Prostate gland (tissue), 2 donors: Measurements from ENCODE around the gene FAM78A. TPM values are rescaled to one million over a fixed set of nuclear protein-coding genes. Genes with fewer than 3 reads are reported as not detected.

Experiments used
- DNase-seq: peaks from one replicate; pipeline ENCODE4 v3.0.0-alpha.2; 2019; ENCODE audit warnings: low spot score
- H3K27ac ChIP-seq, 2 donors: fragments of 200-600 bp; sonication (generic); 2 replicates each; pipeline ENCODE4 v1.5.1; 2017 to 2019
- H3K27me3 ChIP-seq: fragments of 200-600 bp; sonication (generic); replicated peaks from 2 replicates; pipeline ENCODE4 v1.5.1; 2019; ENCODE audit not compliant: insufficient read depth
- H3K36me3 ChIP-seq, 2 donors: fragments of 200-600 bp; sonication (generic); 1 replicate in 1 of 2; 2 replicates in 1 of 2; pipeline versions ENCODE4 v1.5.1 to v1.8.1; 2017 to 2019
- H3K4me1 ChIP-seq: fragments of 200-600 bp; sonication (generic); replicated peaks from 2 replicates; pipeline ENCODE4 v1.5.1; 2019
- H3K4me3 ChIP-seq, 2 donors: fragments of 200-600 bp; sonication (generic); 2 replicates each; pipeline ENCODE4 v1.5.1; 2017 to 2019
- H3K9me3 ChIP-seq: fragments of 200-600 bp; sonication (generic); 2 replicates; pipeline ENCODE4 v1.5.1; 2017
- CTCF ChIP-seq, 4 experiments: fragments of 200-600 bp in 2 of 4; fragments of 450-650 bp in 2 of 4; sonication (generic) in 2 of 4; IDR thresholded peaks; 1 replicate in 3 of 4; 2 replicates in 1 of 4; pipeline ENCODE4 v1.5.1; 2016 to 2019; ENCODE audit warnings: antibody characterized with exemption in 4 of 4, mild to moderate bottlenecking in 2 of 4, moderate library complexity in 2 of 4
- POLR2A ChIP-seq: fragments of 450-650 bp; IDR thresholded peaks from one replicate; pipeline ENCODE4 v1.6.1; 2016; ENCODE audit warnings: antibody characterized with exemption, mild to moderate bottlenecking
- POLR2AphosphoS5 ChIP-seq: sonication (generic); formaldehyde crosslinking; IDR thresholded peaks from one replicate; pipeline ENCODE4 v1.6.1; 2017; ENCODE audit warnings: antibody characterized with exemption
- WGBS: methylation state at CpG from one replicate; pipeline ENCODE4 v1.1.5; 2018; 5-methylcytosine and 5-hydroxymethylcytosine counted together
- intact Hi-C: fragments of 100-400 bp; cut with DNase I; formaldehyde crosslinking; loops from one replicate; pipeline ENCODE4 v1.14.2; 2022
- total RNA-seq, 2 donors: library from RNA; depleted of rRNA; stranded (reverse); fragments of >200 nt; gene quantifications; one replicate each; pipeline ENCODE4 v1.1.0, GENCODE V29; 2016

Gene FAM78A
- total RNA-seq, 2 donors from 2014 or later, result 0.73 to 16.4 TPM

DNA sequence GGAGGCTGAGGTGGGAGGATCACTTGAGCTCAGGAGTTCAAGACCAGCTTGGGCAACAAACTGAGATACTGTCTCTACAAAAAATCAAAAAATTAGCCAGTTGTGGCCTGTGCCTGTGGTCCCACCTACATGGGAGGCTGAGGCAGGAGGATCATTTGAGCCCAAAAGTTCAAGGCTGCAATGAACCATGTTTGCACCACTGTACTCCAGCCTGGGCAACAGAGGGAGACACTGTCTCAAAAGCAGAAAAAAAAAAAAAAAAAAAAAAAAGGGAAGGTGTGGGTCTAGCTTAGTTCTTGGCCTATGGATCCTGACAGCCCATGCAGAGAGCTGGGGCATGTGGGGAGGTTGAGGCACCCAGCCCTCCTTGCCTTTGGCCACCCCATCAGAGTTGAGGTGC, 24.1 kb upstream of the FAM78A start:
- no peak for DNase-seq
- no peak for TF ChIP-seq CTCF (IDR thresholded peaks at IDR 0.05)
- TF ChIP-seq POLR2A, result no peak
- no peak for TF ChIP-seq POLR2AphosphoS5
- H3K9me3 ChIP-seq, result no peaks in the 10 kb centered on the region
- no peak overlapping the region for H3K4me3 ChIP-seq
- H3K27ac ChIP-seq, result no peak overlapping the region
- no peaks in the 10 kb centered on the region for H3K36me3 ChIP-seq
- intact Hi-C loops, result no loop called here
- H3K27me3 ChIP-seq, result no peaks in the 10 kb centered on the region
- no peaks in the 10 kb centered on the region for H3K4me1 ChIP-seq

GRCh38 chr9:131299961-131300347, 23.6 kb upstream of the FAM78A start:
- Histone ChIP-seq H3K9me3 (no peaks in the 10 kb centered on the region), H3K4me3 (no peak overlapping the region), H3K27me3 (no peaks in the 10 kb centered on the region), H3K27ac (no peak overlapping the region), H3K36me3 (no peaks in the 10 kb centered on the region), H3K4me1 (no peaks in the 10 kb centered on the region)
- intact Hi-C loops, result no loop called here
- TF ChIP-seq CTCF (IDR thresholded peaks at IDR 0.05) (no peak), POLR2A (no peak), POLR2AphosphoS5 (no peak)
- 72% methylated on average over 5 of the region's 5 CpGs for WGBS
- DNase-seq, result no peak

- Histone ChIP-seq H3K9me3 (no peaks in the 10 kb centered on the region), H3K27me3 (no peaks in the 10 kb centered on the region), H3K36me3 (no peaks in the 10 kb centered on the region), H3K27ac (no peak overlapping the region), H3K4me3 (no peak overlapping the region), H3K4me1 (no peaks in the 10 kb centered on the region)
- intact Hi-C loops, result no loop called here
- no peak for TF ChIP-seq POLR2A
- no peak for TF ChIP-seq POLR2AphosphoS5
- no peak for TF ChIP-seq CTCF (IDR thresholded peaks at IDR 0.05)
- DNase-seq, result no peak
- WGBS, result 71% methylated on average over 22 of the region's 22 CpGs
Measured at GRCh38 chr9:131299346-131299960, 23.1 kb upstream of the FAM78A start.

DNA sequence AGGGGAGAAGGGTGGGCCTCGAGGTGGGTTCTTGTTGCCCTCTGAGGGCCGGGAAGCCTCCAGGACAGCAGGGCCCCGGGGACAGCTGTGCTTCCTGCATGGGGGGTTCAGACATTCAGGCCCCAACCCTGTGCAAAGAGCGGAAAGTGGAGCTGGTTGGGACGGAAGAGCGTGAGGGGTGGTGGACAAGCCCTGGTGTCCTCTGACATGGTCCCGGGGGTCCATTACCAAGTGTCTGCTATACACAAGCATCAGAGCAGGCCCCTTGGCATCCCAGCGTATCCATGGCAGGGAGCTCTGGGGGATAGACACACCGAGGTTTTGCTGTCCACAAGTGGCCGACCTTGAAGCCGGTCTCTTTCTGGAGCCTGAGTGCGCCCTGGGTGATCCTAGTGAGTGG, 22.5 kb upstream of the FAM78A start:
- intact Hi-C loops, result no loop called here

More for the DNA sequence above, 22.5 kb upstream of the FAM78A start:
- TF ChIP-seq POLR2AphosphoS5, result no peak
- TF ChIP-seq CTCF (IDR thresholded peaks at IDR 0.05), result no peak
- TF ChIP-seq POLR2A, result no peak
- Histone ChIP-seq H3K27ac (no peak overlapping the region), H3K27me3 (no peaks in the 10 kb centered on the region), H3K36me3 (no peaks in the 10 kb centered on the region), H3K9me3 (no peaks in the 10 kb centered on the region), H3K4me3 (no peak overlapping the region), H3K4me1 (no peaks in the 10 kb centered on the region)
- WGBS, result 95% methylated on average over 12 of the region's 12 CpGs
- DNase-seq, result no peak
